Colon (tissue), 2 donors: ENCODE measurements around the gene SH3BP2.

Source experiments
- FAIRE-seq: peaks from 2 replicates; lab custom pipeline; 2012; peaks lifted over from hg19 to GRCh38; lab: Jason Lieb, UNC
- donor health status: control.
- donor health status: control.

Gene SH3BP2

GRCh38 chr4:2832981-2833670, 40.2 kb downstream of the SH3BP2 start:
- FAIRE-seq: no peak

GRCh38 chr4:2833671-2834000, 40.8 kb downstream of the SH3BP2 start:
- no peak for FAIRE-seq

GRCh38 chr4:2834001-2834921, 41.4 kb downstream of the SH3BP2 start:
- FAIRE-seq: no peak

- no peak for FAIRE-seq
Measured at GRCh38 chr4:2835978-2836377, 43.1 kb downstream of the SH3BP2 start.

- FAIRE-seq: no peak
Measured at GRCh38 chr4:2836391-2836859, 43.5 kb downstream of the SH3BP2 start.

- FAIRE-seq: no peak
Measured at GRCh38 chr4:2837110-2837903, 44.4 kb downstream of the SH3BP2 start.

- FAIRE-seq: no peak
Measured at GRCh38 chr4:2837904-2838496, 45.1 kb downstream of the SH3BP2 start.

- no peak for FAIRE-seq
Measured at GRCh38 chr4:2839060-2839459, 46.2 kb downstream of the SH3BP2 start.

- FAIRE-seq: no peak
Measured at GRCh38 chr4:2842687-2843262, 49.9 kb downstream of the SH3BP2 start.

GRCh38 chr4:2843263-2843940, 50.5 kb downstream of the SH3BP2 start, which contains the start of gene ADD1:
TSS of gene ADD1 (plus strand) at chr4:2843844. CDS start at chr4:2875916, 32,072 bp downstream.
- no peak for FAIRE-seq

- FAIRE-seq: no peak
Measured at GRCh38 chr4:2843941-2844584, 51.2 kb downstream of the SH3BP2 start.

- no peak for FAIRE-seq
Measured at GRCh38 chr4:2846172-2846571, 53.3 kb downstream of the SH3BP2 start.

- FAIRE-seq: no peak
Measured at GRCh38 chr4:2847302-2847871, 54.5 kb downstream of the SH3BP2 start.

- no peak for FAIRE-seq
Measured at GRCh38 chr4:2848449-2848848, 55.6 kb downstream of the SH3BP2 start.

GRCh38 chr4:2849267-2850152, 56.6 kb downstream of the SH3BP2 start:
- FAIRE-seq: no peak

- no peak for FAIRE-seq
Measured at GRCh38 chr4:2850966-2851798, 58.3 kb downstream of the SH3BP2 start.

- no peak for FAIRE-seq
Measured at GRCh38 chr4:2852481-2852921, 59.6 kb downstream of the SH3BP2 start.

- FAIRE-seq: no peak
Measured at GRCh38 chr4:2855584-2855983, 62.7 kb downstream of the SH3BP2 start.
